ENCODE data around the gene CTPS1.

GRCh38 chr1:40978886-40979240 is 633 bp upstream of the CTPS1 start:
- TF ChIP-seq CTCF (conservative IDR thresholded peaks at IDR 0.05 in 1 of 2, IDR thresholded peaks at IDR 0.05 in 1 of 2; ENCODE audit: extremely low read depth in 1 of 2, insufficient read depth in 1 of 2, low read depth in 1 of 2, low read length in 2 of 2) (no peak), EZH2 (IDR thresholded peaks at IDR 0.05; ENCODE audit: borderline replicate concordance, low read length) (no peak)
